IPS-20b (cell line): ENCODE measurements around the gene ZNF30.

Experiments used
- H3K27ac ChIP-seq: one replicate; pipeline ENCODE4 v1.5.1; 2013; ENCODE audit warnings: low read length
- H3K27me3 ChIP-seq: 2 replicates; pipeline ENCODE4 v1.6.1; 2013; ENCODE audit warnings: mild to moderate bottlenecking, low read length, inconsistent platforms; ENCODE audit not compliant: insufficient read depth
- H3K36me3 ChIP-seq: 2 replicates; pipeline ENCODE4 v1.6.1; 2013; ENCODE audit warnings: low read depth, mild to moderate bottlenecking, inconsistent platforms, low read length, moderate library complexity; ENCODE audit not compliant: insufficient read depth
- H3K4me1 ChIP-seq: 2 replicates; pipeline ENCODE4 v1.6.1; 2013; ENCODE audit warnings: mild to moderate bottlenecking, control low read depth, inconsistent platforms, low read length, moderate library complexity; ENCODE audit not compliant: insufficient read depth
- H3K4me3 ChIP-seq: 2 replicates; pipeline ENCODE4 v1.5.1; 2013; ENCODE audit warnings: mild to moderate bottlenecking, low read length, inconsistent platforms
- H3K9ac ChIP-seq: 2 replicates; pipeline ENCODE4 v1.6.1; 2013; ENCODE audit warnings: low read depth, mild to moderate bottlenecking, inconsistent platforms, low read length, moderate library complexity
- H3K9me3 ChIP-seq: 2 replicates; pipeline ENCODE4 v1.6.1; 2013; ENCODE audit warnings: mild to moderate bottlenecking, low read depth, low read length, inconsistent platforms; ENCODE audit not compliant: insufficient read depth

Gene ZNF30

GRCh38 chr19:34925278-34925855 lies 1.3 kb upstream of the ZNF30 start:
- no peak overlapping the region for H3K4me3 ChIP-seq
- H3K9ac ChIP-seq = no peak overlapping the region
- H3K27ac ChIP-seq = no peak overlapping the region
- H3K9me3 ChIP-seq = peaks cover 6% of the 10 kb centered on the region; the same call in 1 of the 2 replicates
- H3K4me1 ChIP-seq = no peaks in the 10 kb centered on the region
- H3K27me3 ChIP-seq = no peaks in the 10 kb centered on the region
- no peaks in the 10 kb centered on the region; the same call in 1 of the 2 replicates for H3K36me3 ChIP-seq

GRCh38 chr19:34926361-34926684 lies 380 bp upstream of the ZNF30 start:
- H3K9me3 ChIP-seq = peaks cover 6% of the 10 kb centered on the region; the same call in 1 of the 2 replicates
- no peaks in the 10 kb centered on the region for H3K27me3 ChIP-seq
- H3K4me1 ChIP-seq = no peaks in the 10 kb centered on the region
- H3K4me3 ChIP-seq = peak overlapping the region; percentile 76; the same call in 1 of the 2 replicates
- H3K36me3 ChIP-seq = no peaks in the 10 kb centered on the region; the same call in 1 of the 2 replicates
- no peak overlapping the region for H3K27ac ChIP-seq
- H3K9ac ChIP-seq = no peak overlapping the region

GRCh38 chr19:34932494-34932893 lies 5.8 kb downstream of the ZNF30 start:
- Histone ChIP-seq H3K27ac (no peak overlapping the region), H3K4me3 (no peak overlapping the region), H3K4me1 (no peaks in the 10 kb centered on the region), H3K36me3 (peaks cover 42% of the 10 kb centered on the region), H3K9me3 (no peaks in the 10 kb centered on the region), H3K27me3 (no peaks in the 10 kb centered on the region), H3K9ac (no peak overlapping the region)

- Histone ChIP-seq H3K27ac (no peak overlapping the region), H3K4me3 (no peak overlapping the region), H3K4me1 (no peaks in the 10 kb centered on the region), H3K9me3 (no peaks in the 10 kb centered on the region), H3K9ac (no peak overlapping the region), H3K27me3 (no peaks in the 10 kb centered on the region), H3K36me3 (peaks cover 42% of the 10 kb centered on the region)
Measured at GRCh38 chr19:34936184-34936583, 9.5 kb downstream of the ZNF30 start.

- Histone ChIP-seq H3K27ac (no peak overlapping the region), H3K9ac (no peak overlapping the region), H3K27me3 (no peaks in the 10 kb centered on the region), H3K9me3 (peaks cover 20% of the 10 kb centered on the region), H3K4me1 (no peaks in the 10 kb centered on the region), H3K36me3 (peaks cover 42% of the 10 kb centered on the region), H3K4me3 (no peak overlapping the region)
Measured at GRCh38 chr19:34938886-34939285, 12.2 kb downstream of the ZNF30 start.

- no peak overlapping the region for H3K9ac ChIP-seq
- no peak overlapping the region for H3K27ac ChIP-seq
- H3K9me3 ChIP-seq = peaks cover 45% of the 10 kb centered on the region
- peaks cover 31% of the 10 kb centered on the region for H3K36me3 ChIP-seq
- H3K27me3 ChIP-seq = no peaks in the 10 kb centered on the region
- no peaks in the 10 kb centered on the region for H3K4me1 ChIP-seq
- no peak overlapping the region for H3K4me3 ChIP-seq
Measured at GRCh38 chr19:34943861-34944573, 17.3 kb downstream of the ZNF30 start.

GRCh38 chr19:34953092-34953491 lies 26.4 kb downstream of the ZNF30 start:
- H3K9ac ChIP-seq = no peak overlapping the region
- peaks cover 40% of the 10 kb centered on the region for H3K9me3 ChIP-seq
- H3K4me1 ChIP-seq = no peaks in the 10 kb centered on the region
- H3K27me3 ChIP-seq = no peaks in the 10 kb centered on the region
- H3K27ac ChIP-seq = no peak overlapping the region
- peaks cover 11% of the 10 kb centered on the region for H3K36me3 ChIP-seq
- no peak overlapping the region for H3K4me3 ChIP-seq

- Histone ChIP-seq H3K9me3 (peaks cover 63% of the 10 kb centered on the region), H3K9ac (no peak overlapping the region), H3K4me1 (no peaks in the 10 kb centered on the region; the same call in 1 of the 2 replicates), H3K27ac (no peak overlapping the region), H3K36me3 (peaks cover 33% of the 10 kb centered on the region), H3K27me3 (peaks cover 9% of the 10 kb centered on the region), H3K4me3 (peak overlapping the region; percentile 25; the same call in 1 of the 2 replicates)
Measured at GRCh38 chr19:34957830-34958751, 31.4 kb downstream of the ZNF30 start.

- Histone ChIP-seq H3K9me3 (peaks cover 55% of the 10 kb centered on the region), H3K4me3 (no peak overlapping the region), H3K36me3 (peaks cover 33% of the 10 kb centered on the region), H3K27me3 (peaks cover 15% of the 10 kb centered on the region), H3K4me1 (no peaks in the 10 kb centered on the region; the same call in 1 of the 2 replicates), H3K9ac (no peak overlapping the region), H3K27ac (no peak overlapping the region)
Measured at GRCh38 chr19:34959021-34959420, 32.3 kb downstream of the ZNF30 start.

- no peaks in the 10 kb centered on the region; the same call in 1 of the 2 replicates for H3K4me1 ChIP-seq
- no peak overlapping the region for H3K9ac ChIP-seq
- peaks cover 33% of the 10 kb centered on the region for H3K36me3 ChIP-seq
- H3K9me3 ChIP-seq = peaks cover 51% of the 10 kb centered on the region
- H3K27me3 ChIP-seq = peaks cover 15% of the 10 kb centered on the region
- no peak overlapping the region for H3K27ac ChIP-seq
- no peak overlapping the region for H3K4me3 ChIP-seq
Measured at GRCh38 chr19:34960103-34960805, 33.6 kb downstream of the ZNF30 start.
